ENCODE data around the gene DDX17.

DNA sequence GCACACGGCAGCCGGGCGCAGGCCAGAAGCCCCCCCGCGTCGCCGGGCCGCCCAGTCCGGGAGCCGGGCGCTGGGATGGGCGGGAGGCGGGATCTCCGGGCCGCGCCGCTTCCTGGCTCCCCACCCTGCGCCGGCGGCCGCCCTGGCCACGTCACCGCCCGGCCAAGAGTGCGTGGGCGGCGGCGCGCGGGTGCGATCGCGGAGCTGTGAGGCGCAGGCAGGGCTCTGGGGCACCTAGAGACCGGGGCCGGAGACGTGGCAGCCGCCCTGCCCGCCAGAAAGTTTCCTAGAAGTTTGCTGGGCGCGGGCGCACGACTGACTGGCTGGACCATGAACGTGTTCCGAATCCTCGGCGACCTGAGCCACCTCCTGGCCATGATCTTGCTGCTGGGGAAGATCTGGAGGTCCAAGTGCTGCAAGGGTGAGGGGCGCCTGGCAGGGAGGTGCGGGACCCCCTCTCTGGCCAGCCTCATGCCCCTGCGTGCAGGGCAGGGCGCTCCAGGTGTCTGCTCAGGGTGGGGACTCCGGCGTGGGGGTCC, 38.1 kb downstream of the DDX17 start, which contains the start of gene KDELR3:
- no peak for TF ChIP-seq EZH2phosphoT487 (IDR thresholded peaks at IDR 0.05; ENCODE audit: low read length)
- TF ChIP-seq, protein P1, sequence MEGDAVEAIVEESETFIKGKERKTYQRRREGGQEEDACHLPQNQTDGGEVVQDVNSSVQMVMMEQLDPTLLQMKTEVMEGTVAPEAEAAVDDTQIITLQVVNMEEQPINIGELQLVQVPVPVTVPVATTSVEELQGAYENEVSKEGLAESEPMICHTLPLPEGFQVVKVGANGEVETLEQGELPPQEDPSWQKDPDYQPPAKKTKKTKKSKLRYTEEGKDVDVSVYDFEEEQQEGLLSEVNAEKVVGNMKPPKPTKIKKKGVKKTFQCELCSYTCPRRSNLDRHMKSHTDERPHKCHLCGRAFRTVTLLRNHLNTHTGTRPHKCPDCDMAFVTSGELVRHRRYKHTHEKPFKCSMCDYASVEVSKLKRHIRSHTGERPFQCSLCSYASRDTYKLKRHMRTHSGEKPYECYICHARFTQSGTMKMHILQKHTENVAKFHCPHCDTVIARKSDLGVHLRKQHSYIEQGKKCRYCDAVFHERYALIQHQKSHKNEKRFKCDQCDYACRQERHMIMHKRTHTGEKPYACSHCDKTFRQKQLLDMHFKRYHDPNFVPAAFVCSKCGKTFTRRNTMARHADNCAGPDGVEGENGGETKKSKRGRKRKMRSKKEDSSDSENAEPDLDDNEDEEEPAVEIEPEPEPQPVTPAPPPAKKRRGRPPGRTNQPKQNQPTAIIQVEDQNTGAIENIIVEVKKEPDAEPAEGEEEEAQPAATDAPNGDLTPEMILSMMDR (IDR thresholded peaks at IDR 0.05; ENCODE audit: low read length), result no peak
- TF ChIP-seq EZH2 (optimal IDR thresholded peaks at IDR 0.05; ENCODE audit: low read depth, low read length), result no peak
